ENCODE measurements around the gene BRINP3.
"Not testable (repeated sequence)": the region's sequence is repeated elsewhere in the genome, so short reads cannot be mapped to it uniquely, and the experiment has no call there.

The BRINP3 gene

DNA sequence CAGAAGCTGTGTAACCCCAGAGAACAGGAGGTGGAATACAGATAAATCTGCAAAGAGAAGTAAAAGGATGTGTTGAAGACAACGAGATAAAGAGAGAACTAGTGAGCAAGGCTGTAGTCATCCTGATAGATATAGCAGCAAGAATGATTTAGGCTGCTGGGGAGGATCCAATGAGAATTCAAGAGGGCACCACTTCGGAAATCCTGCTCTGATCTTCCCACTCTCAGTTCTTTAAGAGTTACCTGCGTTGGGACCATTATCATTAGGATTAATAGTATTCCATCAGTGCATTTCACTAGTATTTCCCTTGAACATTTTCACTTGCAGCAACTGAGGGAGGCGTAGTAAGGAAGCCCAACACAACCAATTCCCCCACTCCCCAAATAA lies at the start of gene BRINP3:
Gene BRINP3, minus strand, starts transcription at position 103 of the 387 bp plus-strand sequence.
- DNase-seq (ENCODE audit: low read depth) = no peak

DNA sequence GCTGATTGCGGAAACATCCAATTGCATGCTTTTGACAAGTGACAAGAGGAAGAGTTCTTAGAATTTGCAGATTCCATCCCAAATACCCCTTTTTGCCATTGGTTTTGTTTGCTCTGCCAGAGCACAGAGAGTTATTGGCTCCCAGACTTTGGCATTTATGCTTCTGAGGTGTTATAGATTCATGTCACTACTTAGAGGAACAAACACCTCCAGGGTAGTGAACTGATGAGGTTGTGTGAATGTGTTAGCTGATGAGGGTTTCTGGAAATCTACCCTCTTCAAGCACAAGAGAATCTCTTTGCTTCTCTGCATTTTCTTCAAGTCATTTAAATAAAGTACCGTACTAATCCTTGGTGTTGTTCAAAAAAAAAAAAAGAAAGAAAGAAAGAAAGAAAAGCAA lies 33.9 kb upstream of the BRINP3 start:
- DNase-seq (ENCODE audit: low read depth) = no peak

DNA sequence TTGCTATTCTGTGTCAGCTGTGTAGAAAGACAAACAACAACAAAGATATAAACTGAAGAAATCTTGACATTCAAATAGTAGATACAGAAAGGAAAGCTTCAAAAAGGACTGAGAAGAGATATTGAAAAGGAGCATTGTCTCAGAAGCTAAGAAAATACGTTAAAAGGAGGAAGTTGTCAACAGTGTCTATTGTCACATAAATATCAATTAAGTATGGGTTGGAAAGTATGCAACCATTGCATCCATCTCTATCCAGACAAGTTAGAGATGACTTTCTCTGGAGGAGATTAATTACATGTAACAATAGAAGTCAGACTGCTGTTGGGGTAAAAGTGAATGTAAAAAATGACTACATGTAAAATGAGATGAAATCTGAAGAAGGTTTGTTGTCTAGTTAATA lies 29.7 kb upstream of the BRINP3 start:
- DNase-seq (ENCODE audit: low read depth) = no peak

DNA sequence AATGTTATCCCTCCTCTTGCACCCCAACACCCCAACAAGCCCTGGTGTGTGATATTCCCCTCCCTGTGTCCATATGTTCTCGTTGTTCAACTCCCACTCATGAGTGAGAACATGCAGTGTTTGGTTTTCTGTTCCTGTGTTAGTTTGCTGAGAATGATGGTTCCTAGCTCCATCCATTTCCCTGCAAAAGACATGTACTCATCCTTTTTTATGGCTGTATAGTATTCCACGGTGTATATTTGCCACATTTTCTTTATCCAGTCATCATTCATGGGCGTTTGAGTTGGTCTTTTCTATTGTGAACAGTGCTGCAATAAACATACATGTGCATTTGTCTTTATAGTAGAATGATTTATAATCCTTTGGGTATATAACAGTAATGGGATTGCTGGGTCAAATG lies 26.9 kb upstream of the BRINP3 start:
- DNase-seq (ENCODE audit: low read depth) = not testable (repeated sequence)

DNA sequence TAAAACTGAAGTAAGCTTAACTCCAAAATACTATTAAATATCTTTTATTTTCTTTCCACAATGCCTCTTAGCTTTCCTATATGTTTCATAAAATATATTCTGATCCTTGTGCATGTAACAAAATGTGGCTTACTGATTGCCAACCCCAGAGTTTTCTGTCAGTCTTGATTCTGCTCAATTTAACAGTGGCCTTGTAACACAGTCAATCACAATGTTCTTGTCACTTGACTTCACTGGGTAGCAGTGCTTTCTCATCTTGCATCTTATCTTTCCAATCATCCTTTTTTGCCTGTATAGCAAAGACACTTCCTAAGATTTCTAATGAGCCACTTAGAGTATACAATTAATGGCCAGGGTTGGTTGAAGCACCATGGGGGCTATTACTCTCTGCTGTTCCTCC lies 19.9 kb upstream of the BRINP3 start:
- DNase-seq (ENCODE audit: low read depth) = no peak

DNA sequence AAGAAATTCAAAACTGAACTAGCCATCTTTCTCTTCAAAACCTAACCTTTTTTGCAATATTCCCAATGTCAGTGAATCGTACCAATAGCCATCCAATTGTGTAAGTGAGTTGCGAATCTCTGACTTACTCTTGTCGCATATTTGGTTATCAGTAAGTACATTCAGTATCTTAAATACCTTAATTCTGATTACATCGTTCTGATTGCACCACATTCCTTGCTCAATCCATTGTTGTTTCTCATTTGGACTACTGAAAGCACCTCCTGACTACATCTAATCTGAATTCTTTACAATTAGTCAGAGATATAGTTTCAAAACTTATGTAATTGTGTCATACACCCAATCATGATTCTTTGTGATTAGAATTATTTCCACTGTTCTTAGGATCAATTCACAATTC lies 16.8 kb upstream of the BRINP3 start:
- no peak for DNase-seq (ENCODE audit: low read depth)

DNA sequence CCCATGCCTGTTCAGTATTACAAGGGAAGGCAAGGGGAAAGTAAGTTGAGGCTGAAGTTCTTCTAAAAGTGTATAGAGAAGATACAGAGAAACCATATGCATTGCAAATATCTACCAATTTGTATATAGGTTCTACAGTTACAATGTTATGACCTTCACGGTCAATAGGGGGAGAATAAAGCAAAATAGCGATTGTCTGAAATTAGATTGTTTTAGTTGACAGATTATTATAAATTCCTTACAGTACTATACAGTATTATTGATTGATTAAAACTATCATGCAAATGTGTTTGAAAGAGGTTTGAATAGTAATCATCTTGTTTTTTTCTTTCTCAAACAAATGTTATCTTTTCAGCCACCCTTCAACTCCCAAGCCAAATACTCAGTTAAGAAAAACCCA lies 13.7 kb upstream of the BRINP3 start:
- no peak for DNase-seq (ENCODE audit: low read depth)

DNA sequence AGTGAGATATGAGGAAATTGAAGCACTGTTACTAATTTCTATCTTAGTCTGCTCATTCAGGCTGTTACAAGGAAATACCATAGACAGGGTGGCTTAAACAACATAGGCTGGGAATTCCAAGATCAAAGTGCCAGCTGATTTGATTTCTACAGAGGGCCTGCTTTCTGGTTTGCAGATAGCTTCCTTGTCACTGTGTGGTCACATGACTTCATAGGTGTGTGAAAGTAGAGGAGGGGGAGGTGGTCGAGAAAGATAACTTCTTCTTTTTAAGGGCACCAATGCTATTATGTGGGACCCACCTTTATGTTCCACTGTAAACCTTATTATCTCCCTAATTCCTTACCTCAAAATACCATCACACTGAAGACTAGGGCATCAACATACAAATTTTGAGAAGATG lies 6.4 kb upstream of the BRINP3 start:
- DNase-seq (ENCODE audit: low read depth) = no peak

DNA sequence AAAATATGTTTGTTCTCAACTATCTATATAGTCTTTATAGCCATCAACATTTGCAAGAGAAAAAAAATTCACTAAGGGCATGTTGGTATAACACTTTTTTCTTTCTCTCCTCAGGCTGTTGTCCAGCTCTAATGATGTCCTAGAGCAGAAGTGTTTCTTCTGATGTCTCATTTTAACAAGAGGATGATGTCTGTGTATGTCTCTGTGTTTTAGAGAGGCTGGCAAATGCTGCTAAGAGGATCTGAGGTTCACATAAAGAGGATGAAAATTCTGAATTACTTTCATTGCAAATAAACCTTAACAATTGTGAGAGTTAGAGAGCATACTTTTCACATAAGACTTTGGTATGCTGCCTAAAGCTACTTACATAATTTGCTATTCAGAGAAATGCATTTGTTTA lies 2.6 kb upstream of the BRINP3 start:
- no peak for DNase-seq (ENCODE audit: low read depth)

DNA sequence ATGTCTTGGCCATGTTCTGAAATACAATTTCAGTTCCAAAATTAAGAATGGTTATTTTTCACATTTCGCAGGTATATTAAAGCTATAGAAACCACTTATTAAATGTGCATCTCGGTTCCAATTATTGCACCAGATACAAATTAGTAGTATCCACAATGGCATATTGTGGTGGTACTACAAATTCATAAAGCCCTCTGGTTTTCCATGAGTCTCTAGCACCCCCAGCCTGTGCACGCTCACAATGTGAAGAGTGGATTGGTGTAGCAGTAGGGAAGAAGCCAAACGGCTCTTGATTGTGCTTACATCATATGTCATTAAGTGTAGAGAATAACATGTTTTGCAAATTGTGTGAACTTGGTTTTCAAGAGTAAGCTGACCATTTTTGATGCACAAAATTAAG lies 1.9 kb upstream of the BRINP3 start:
- no peak for DNase-seq (ENCODE audit: low read depth)

DNA sequence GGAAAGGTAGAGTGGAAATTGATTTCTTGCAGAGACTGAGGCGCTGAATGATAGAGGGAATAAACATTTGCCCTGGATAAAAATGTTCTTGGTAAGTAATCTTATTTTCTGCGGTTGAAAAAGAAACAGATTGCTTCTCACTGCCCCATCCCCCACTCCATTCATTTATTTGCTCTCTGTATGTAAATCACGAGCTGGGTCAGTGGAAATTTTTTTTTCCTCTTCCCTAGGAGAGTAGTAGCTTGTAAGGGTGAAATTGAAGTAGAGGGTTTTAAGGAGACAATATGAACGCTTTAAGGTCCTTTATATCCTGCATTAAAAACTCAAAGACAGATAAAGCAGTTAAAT lies 1.4 kb upstream of the BRINP3 start:
- DNase-seq (ENCODE audit: low read depth) = no peak

DNA sequence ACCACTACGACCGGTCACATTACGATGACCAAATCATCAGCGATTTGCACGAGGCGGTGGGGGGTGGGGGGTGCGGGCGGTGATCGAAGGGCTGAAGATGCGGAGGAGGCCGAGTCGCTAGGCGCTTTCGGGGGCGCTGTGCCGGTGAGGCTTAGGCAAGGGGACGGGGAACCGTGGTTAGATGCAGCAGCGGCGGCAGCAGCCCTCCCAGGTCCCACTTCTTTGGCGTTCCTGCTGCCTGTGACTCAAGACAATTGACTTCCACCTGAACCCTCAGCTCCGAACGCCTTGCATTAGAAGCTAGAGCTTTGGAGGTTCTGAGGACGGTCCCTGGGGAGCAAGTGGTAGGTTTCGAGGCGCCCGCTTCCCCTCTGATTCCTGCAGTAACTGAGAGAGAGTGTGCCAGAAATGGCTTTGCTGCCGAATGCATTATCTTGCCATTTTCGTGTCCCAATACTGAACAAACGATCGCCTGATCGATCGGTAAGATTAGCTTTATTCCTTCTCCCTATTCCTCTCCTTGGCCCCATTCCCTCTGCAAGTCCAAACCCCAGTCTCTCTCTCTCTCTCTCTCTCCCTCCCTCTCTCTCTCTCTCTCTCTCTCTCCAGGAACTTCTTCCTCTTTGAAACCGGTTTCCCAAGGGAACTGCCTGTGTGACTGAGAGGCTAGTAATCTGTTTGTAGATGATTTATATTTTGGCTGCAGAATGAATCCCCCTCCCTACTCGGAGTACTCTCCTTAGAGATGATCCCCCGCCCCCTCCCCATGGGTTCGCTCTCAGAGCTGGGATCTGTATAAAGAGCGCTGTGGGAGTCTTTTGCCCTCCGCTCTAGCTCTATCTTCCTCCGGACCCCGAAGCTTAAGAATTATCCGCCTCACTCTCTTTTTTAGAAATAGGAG lies 735 bp upstream of the BRINP3 start:
- no peak for DNase-seq (ENCODE audit: low read depth)

DNA sequence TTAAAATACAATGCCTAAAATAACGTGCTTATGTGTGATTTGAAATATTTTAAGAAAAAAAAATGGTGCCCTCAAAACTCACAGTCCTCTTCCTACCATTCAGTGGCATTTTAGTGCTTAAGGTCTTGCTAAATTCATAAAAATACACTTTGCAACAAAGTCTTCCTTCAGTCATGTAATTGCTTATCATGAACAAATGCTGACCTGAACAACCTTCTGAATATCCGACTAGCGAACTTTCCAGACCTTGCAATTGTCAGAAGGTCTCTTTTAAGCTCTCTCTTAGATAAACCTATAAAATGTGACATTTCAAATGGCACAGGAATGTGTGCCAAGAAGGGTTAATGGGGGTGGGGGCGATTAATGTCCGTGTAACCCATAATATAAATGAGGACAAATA lies 858 bp downstream of the BRINP3 start:
- no peak for DNase-seq (ENCODE audit: low read depth)

DNA sequence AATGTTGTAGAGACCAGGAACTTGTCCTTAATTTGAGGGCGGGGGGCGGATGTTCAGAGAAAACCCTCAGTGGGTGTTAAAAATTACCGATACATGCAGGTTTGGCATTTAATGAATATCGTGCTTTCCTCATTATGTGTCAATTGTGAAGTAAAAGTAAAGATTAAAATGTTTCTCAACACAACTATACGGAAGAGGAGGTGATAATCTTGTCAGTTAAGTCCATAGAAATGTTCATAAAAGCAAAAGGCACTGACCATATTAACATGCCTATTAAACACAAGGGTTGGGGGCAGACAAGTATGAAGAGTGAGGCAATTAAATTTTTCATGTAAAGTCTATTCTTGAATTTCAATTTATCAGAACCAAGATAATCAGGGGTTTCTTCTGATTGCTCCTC lies 1.3 kb downstream of the BRINP3 start:
- DNase-seq (ENCODE audit: low read depth) = no peak

DNA sequence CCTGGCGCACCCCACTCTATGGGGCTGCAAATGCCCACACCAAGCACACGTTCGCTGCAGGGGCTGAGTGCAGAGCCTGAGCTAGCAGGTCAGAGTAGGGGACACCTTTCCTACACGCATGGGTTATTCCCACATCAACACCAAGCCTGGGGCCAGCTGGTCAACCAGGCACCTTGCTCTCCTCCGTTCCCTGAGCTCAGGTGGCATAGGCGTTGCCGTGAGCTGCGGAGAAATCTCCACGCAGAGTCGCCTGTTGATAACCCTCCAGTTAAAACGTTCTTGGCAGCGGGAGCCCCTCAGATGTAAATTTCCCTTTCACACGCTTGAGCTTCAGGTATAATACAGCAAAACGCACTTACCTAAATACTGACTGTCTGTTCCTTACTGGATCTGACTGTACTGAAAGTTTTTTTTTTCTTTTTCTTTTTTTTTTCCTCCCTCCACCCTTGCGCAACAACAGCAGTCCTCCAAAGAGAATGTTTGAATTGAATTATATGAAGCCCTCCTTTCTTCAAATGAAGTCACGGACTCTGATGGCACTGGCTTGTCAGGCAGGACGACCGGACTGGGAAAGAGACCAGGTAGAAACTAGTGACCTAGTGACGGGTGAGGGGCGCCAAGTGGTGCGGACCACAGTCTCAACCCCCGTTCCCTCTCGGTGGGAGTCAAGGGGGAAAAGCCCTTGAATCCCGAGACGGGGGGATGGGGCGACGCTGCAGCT lies 2.1 kb downstream of the BRINP3 start:
- DNase-seq (ENCODE audit: low read depth) = no peak

DNA sequence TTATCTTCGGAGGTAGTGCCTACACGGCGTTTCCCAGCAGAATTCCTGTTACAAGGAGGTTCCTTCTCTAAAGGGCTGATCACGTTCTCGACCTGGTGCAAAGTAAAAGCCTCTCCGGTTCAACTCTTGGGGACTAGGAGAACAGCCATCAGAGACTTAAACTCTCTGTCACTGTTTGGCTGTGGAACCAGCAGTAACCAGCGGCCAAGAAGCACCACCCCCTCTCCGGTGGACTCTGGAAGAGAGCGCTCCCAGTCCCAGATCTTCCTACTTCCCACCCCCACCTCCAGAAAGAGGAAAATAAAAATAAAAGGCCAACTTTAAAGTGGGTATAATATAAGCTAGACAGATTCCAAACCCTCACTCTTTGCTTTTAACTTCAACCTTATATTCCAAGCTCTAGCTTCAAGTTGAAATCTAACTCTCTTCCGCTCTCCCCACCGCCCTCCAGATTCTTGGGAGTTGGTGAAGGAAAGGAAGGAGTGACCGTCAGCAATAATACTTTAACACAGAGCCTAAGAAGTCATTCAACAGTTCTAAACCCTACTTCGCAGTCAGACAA lies 2.9 kb downstream of the BRINP3 start:
- DNase-seq (ENCODE audit: low read depth) = no peak

DNA sequence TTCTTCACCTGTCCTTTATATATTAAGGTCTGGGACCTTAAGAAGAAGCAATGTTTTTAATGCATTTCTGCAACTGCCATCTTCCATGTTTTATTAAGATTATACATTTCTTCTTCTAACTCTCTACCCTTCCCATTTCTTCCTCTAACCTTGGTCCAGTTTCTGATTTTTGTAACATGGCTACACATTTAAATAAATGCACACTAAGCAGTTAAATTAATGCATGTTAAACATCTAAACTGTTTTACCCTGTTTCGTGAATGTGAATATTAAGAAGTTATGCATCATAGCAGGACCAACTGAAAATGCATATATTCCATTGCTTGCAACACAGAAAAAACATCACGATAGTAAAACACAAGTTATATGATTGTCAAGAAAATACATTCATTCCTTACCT lies 3.7 kb downstream of the BRINP3 start:
- no peak for DNase-seq (ENCODE audit: low read depth)

DNA sequence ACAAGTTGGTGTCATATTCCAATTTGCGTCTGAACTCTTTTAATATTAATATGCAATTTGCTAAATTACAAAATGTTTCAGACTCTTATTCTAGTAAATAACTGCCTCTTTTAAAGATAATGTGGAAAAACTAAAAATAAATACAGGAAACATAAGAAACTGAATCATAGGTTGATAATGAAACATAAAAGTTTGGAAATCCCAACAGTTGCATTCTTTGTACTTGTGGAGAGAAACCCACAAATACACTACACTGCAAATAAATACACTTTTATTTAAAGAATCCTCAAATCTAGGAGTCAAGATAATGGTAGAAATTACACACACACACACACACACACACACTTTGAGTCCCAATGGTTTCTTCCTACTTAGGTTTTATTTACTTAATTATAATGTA lies 5.2 kb downstream of the BRINP3 start:
- no peak for DNase-seq (ENCODE audit: low read depth)

DNA sequence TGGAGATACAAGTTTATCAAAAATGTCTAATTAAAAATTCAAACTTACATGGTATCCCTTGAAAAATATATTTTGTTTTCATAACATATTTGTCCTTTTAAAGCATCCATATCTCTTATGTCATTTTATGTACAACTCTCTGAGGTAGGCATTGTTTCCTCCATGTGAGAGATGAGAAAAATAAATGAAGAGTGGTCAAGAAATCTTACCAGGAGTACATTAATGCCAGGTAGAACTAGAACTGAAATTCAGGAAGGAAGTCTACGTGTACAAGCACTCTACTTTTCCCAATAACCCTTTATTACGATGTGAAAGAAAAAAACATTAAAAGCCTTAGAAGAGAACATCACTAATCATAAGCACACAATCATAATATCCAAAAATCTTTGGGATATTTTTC lies 5.6 kb downstream of the BRINP3 start:
- DNase-seq (ENCODE audit: low read depth) = no peak

DNA sequence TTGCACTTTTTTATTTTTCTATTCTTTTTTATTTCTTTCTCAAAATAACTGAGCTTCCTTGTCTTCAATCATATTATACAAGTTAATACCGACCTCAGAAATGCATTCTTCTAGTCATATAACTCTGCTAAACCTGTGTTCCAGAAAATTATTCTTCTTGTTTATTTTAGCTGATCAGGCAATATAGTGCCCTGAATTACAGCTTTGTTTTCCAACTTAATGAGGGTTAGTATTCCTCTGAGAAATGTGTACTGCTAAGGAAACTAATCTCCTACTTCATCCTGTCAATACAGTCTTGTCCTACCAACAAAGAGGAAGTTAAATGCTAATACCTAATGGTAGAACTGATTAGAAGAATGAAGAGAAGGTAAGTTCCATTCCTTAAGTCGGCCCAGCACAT lies 13.0 kb downstream of the BRINP3 start:
- no peak for DNase-seq (ENCODE audit: low read depth)

DNA sequence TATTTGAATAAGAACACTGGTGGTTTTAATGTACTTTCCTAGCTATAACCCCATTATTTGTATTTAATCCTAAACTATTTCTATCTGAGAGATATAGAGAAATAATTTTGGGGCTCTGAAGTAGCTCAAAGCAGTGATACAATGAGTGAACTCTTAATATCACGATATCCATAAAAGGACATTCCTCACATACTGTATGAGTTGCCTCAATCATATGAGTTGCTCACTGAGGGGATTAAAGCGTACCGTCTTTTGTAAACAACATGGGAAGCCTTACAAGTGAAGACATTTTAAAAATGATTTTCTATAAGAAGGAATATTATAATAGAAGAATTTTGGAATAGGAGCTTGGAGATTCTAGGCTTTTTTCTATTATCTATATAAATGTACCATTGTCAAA lies 21.5 kb downstream of the BRINP3 start:
- DNase-seq (ENCODE audit: low read depth) = no peak

DNA sequence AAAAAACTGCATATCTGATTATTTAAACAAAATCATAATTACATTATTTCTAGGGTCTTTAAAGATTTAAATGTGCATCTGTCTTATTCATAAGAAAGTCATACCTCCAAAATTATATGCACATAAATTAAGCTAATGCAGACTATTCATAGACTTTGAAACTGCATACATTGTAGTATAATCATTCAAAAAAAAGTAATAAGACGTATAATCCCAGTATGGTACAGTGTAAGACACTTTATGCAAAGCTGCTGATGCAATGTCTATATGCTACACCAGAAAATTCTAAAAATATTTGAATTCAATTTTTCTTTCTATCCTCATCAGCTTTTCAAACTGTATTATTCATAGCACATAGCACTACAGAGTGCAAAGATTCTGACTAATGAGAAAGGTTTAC lies 22.0 kb downstream of the BRINP3 start:
- DNase-seq (ENCODE audit: low read depth) = no peak

DNA sequence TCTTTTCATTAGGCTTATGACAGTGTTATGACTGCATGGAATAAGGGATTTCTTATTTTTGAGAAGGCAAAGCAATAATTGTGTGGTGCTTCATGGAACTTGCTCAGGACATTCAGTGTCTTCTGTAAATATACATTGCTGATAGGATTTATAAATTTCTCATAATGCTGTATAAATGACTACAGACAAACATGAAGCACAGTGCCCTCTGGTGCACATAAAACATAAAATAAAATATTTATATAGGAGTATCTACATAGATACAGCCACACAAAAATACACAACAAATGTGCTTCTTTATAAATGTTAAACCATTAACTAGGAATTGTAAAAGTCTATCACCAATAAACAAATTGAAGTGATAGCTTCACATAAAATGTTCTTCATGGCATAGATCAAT lies 24.1 kb downstream of the BRINP3 start:
- no peak for DNase-seq (ENCODE audit: low read depth)

All from activated T-cell treated with anti-CD3 and anti-CD28 coated beads for 48 hours (primary cell).